ENCODE measurements around the gene XPO4. TPM values are rescaled to one million over a fixed set of nuclear protein-coding genes. Genes with fewer than 3 reads are reported as not detected.

XPO4 gene
- total RNA-seq, 2 donors from 2014 or later = 19.3 to 24.8 TPM

GRCh38 chr13:20776751-20777150, 125.8 kb downstream of the XPO4 start:
- H3K4me1 ChIP-seq (ENCODE audit: control insufficient read depth in 1 of 2, low read depth in 2 of 2) = peaks cover 7 to 13% of the 10 kb centered on the region in 2 donors
- no peak for DNase-seq (ENCODE audit: low spot score)
- TF ChIP-seq CTCF (IDR thresholded peaks at IDR 0.05) = no peak
- no peak for ATAC-seq (ENCODE audit: insufficient number of reproducible peaks, low FRiP score, low read depth)
- no peak overlapping the region for H3K27ac ChIP-seq
- H3K27me3 ChIP-seq (replicated peaks; ENCODE audit: insufficient read depth) = no peaks in the 10 kb centered on the region
- no peaks in the 10 kb centered on the region for H3K9me3 ChIP-seq
- H3K36me3 ChIP-seq = no peaks in the 10 kb centered on the region
- H3K4me3 ChIP-seq = no peak overlapping the region

- Histone ChIP-seq H3K4me1 (ENCODE audit: control insufficient read depth in 1 of 2, low read depth in 2 of 2) (peaks cover 7 to 13% of the 10 kb centered on the region in 2 donors), H3K9me3 (no peaks in the 10 kb centered on the region), H3K36me3 (no peaks in the 10 kb centered on the region), H3K27me3 (replicated peaks; ENCODE audit: insufficient read depth) (no peaks in the 10 kb centered on the region), H3K27ac (no peak overlapping the region), H3K4me3 (no peak overlapping the region)
- TF ChIP-seq CTCF (IDR thresholded peaks at IDR 0.05) = no peak
- DNase-seq (ENCODE audit: low spot score) (no peak), ATAC-seq (ENCODE audit: insufficient number of reproducible peaks, low FRiP score, low read depth) (no peak)
Observed at GRCh38 chr13:20775961-20776360, 126.6 kb downstream of the XPO4 start.

GRCh38 chr13:20774746-20775145, 127.8 kb downstream of the XPO4 start:
- Histone ChIP-seq H3K27ac (no peak overlapping the region), H3K9me3 (no peaks in the 10 kb centered on the region), H3K36me3 (no peaks in the 10 kb centered on the region), H3K4me1 (ENCODE audit: control insufficient read depth in 1 of 2, low read depth in 2 of 2) (peaks cover 7 to 13% of the 10 kb centered on the region in 2 donors), H3K27me3 (replicated peaks; ENCODE audit: insufficient read depth) (no peaks in the 10 kb centered on the region), H3K4me3 (no peak overlapping the region)
- TF ChIP-seq CTCF (IDR thresholded peaks at IDR 0.05) = no peak
- no peak for ATAC-seq (ENCODE audit: insufficient number of reproducible peaks, low FRiP score, low read depth)
- DNase-seq (ENCODE audit: low spot score) = no peak

GRCh38 chr13:20773194-20774080, 129.1 kb downstream of the XPO4 start, which contains the start of gene EEF1AKMT1:
TSS of gene EEF1AKMT1 (minus strand) at chr13:20773961. CDS start at chr13:20757598, 16,363 bp downstream.
- ATAC-seq (ENCODE audit: insufficient number of reproducible peaks, low FRiP score, low read depth) = peak; percentile 61

More at GRCh38 chr13:20773194-20774080, 129.1 kb downstream of the XPO4 start, which contains the start of gene EEF1AKMT1:
- Histone ChIP-seq H3K27ac (peak within 1 kb of the TSS; percentile 89 to 94), H3K4me3 (peak within 1 kb of the TSS; percentile 87), H3K27me3 (replicated peaks; ENCODE audit: insufficient read depth) (no peaks in the 10 kb centered on the region), H3K9me3 (no peaks in the 10 kb centered on the region), H3K36me3 (no peaks in the 10 kb centered on the region), H3K4me1 (ENCODE audit: control insufficient read depth in 1 of 2, low read depth in 2 of 2) (peaks cover 7 to 13% of the 10 kb centered on the region in 2 donors)
- TF ChIP-seq CTCF (IDR thresholded peaks at IDR 0.05) = no peak
- DNase-seq (ENCODE audit: low spot score) = peak; percentile 68
